SK-N-SH (cell line): Measurements from ENCODE around the gene OR4K1. TPM values are rescaled to one million over a fixed set of nuclear protein-coding genes. Genes with fewer than 3 reads are reported as not detected.

Experiments
- CTCF ChIA-PET: fragments of 300-600, 350-600 bp; formaldehyde crosslinking; extraction: SDS; loops from one replicate; lab custom pipeline; 2021; lab: Yijun Ruan, JAX
- POLR2A ChIA-PET: fragments of 350-600 bp; sonication (Branson Sonifier 250); formaldehyde crosslinking; extraction: SDS; loops from one replicate; lab custom pipeline; 2020; ENCODE audit warnings: antibody characterized with exemption, inconsistent platforms; lab: Yijun Ruan, JAX
- DNase-seq: peaks from one replicate; pipeline ENCODE4 v3.0.0; 2012
- H2AFZ ChIP-seq: fragments of 200-600 bp; sonication (generic); 2 replicates; pipeline ENCODE4 v1.8.1; 2016; ENCODE audit warnings: antibody characterized with exemption, mild to moderate bottlenecking, low read depth
- H3F3A ChIP-seq: fragments of 200-600 bp; sonication (generic); replicated peaks from 2 replicates; pipeline ENCODE3; 2016; ENCODE audit warnings: antibody characterized with exemption, mild to moderate bottlenecking; ENCODE audit not compliant: insufficient read depth
- H3K27ac ChIP-seq, 2 experiments: fragments of 200-500 bp in 1 of 2; fragments of 200-600 bp in 1 of 2; sonication (Bioruptor generic) in 1 of 2; sonication (generic), shearing (Covaris generic) in 1 of 2; 2 replicates each; pipeline versions ENCODE4 v1.5.1 to v1.6.1; 2014 to 2016; ENCODE audit warnings: low read depth in 2 of 2, inconsistent platforms in 1 of 2, low read length in 1 of 2, mild to moderate bottlenecking in 1 of 2, mixed read lengths in 1 of 2
- H3K27me3 ChIP-seq: fragments of 200-600 bp; sonication (generic), shearing (Covaris generic); 2 replicates; pipeline ENCODE4 v1.6.1; 2016; ENCODE audit warnings: mixed run types; ENCODE audit not compliant: insufficient read depth
- H3K36me3 ChIP-seq, 2 experiments: fragments of 200-500 bp in 1 of 2; fragments of 200-600 bp in 1 of 2; sonication (Bioruptor generic) in 1 of 2; sonication (generic) in 1 of 2; replicated peaks in 1 of 2; 2 replicates each; pipeline versions ENCODE3 to v1.5.1; 2014 to 2016; ENCODE audit warnings: low read length in 1 of 2, mild to moderate bottlenecking in 1 of 2; ENCODE audit not compliant: insufficient read depth in 2 of 2, control insufficient read depth in 1 of 2
- H3K4me1 ChIP-seq, 2 experiments: fragments of 200-500 bp in 1 of 2; fragments of 200-600 bp in 1 of 2; sonication (Bioruptor generic) in 1 of 2; sonication (generic), shearing (Covaris generic) in 1 of 2; 2 replicates each; pipeline versions ENCODE4 v1.5.1 to v1.6.1; 2014 to 2016; ENCODE audit warnings: low read depth in 1 of 2, low read length in 1 of 2, mixed run types in 1 of 2; ENCODE audit not compliant: insufficient read depth in 2 of 2, control insufficient read depth in 1 of 2
- H3K4me2 ChIP-seq: fragments of 200-600 bp; sonication (generic), shearing (Covaris generic); 2 replicates; pipeline ENCODE4 v1.6.1; 2017; ENCODE audit warnings: mixed run types
- H3K4me3 ChIP-seq, 2 experiments: fragments of 200-500 bp in 1 of 2; fragments of 200-600 bp in 1 of 2; sonication (Bioruptor generic) in 1 of 2; sonication (generic), shearing (Covaris generic) in 1 of 2; 2 replicates each; pipeline versions ENCODE4 v1.5.1 to v1.8.1; 2014 to 2016; ENCODE audit warnings: low read depth in 2 of 2, inconsistent platforms in 1 of 2, low read length in 1 of 2, mild to moderate bottlenecking in 1 of 2, mixed read lengths in 1 of 2, moderate library complexity in 1 of 2
- H3K79me2 ChIP-seq: fragments of 200-600 bp; sonication (generic); 2 replicates; pipeline ENCODE4 v1.8.1; 2017; ENCODE audit warnings: mild to moderate bottlenecking; ENCODE audit not compliant: insufficient read depth
- H3K9ac ChIP-seq: fragments of 200-600 bp; sonication (generic); 2 replicates; pipeline ENCODE4 v1.6.1; 2017; ENCODE audit warnings: mixed run types
- H3K9me2 ChIP-seq: fragments of 200-600 bp; sonication (generic); 2 replicates; pipeline ENCODE4 v1.6.1; 2017; ENCODE audit warnings: mixed run types
- H3K9me3 ChIP-seq: fragments of 200-600 bp; sonication (generic); 2 replicates; pipeline ENCODE4 v1.6.1; 2017; ENCODE audit warnings: mixed run types, mild to moderate bottlenecking, moderate library complexity
- H4K20me1 ChIP-seq: fragments of 200-600 bp; sonication (generic); 2 replicates; pipeline ENCODE4 v1.6.1; 2017; ENCODE audit warnings: mild to moderate bottlenecking, mixed run types; ENCODE audit not compliant: insufficient read depth
- CHD2 ChIP-seq: fragments of 150-350 bp; IDR thresholded peaks from 2 replicates; pipeline ENCODE4 v1.6.1; 2018; ENCODE audit warnings: low read length; ENCODE audit not compliant: partially characterized antibody
- CTCF ChIP-seq: fragments of 200-600 bp; sonication (generic); IDR thresholded peaks from 2 replicates; pipeline ENCODE4 v1.6.1; 2017; ENCODE audit warnings: antibody characterized with exemption, mild to moderate bottlenecking, moderate library complexity
- ELF1 ChIP-seq: IDR thresholded peaks from 2 replicates; pipeline ENCODE4 v1.4.0; 2012
- EP300 ChIP-seq, 2 experiments: IDR thresholded peaks; 2 replicates each; pipeline versions ENCODE4 v1.4.0 to v1.6.1; 2012; ENCODE audit warnings: borderline replicate concordance in 1 of 2, low read depth in 1 of 2, low read length in 1 of 2
- FOXJ3 ChIP-seq: sonication (generic); formaldehyde crosslinking; IDR thresholded peaks from 2 replicates; pipeline ENCODE4 v1.5.1; 2020; ENCODE audit warnings: mild to moderate bottlenecking, missing genetic modification reagents
- FOXM1 ChIP-seq: IDR thresholded peaks from 2 replicates; pipeline ENCODE4 v1.4.0; 2012; ENCODE audit warnings: low read depth, mild to moderate bottlenecking
- GATA2 ChIP-seq: sonication (generic); formaldehyde crosslinking; IDR thresholded peaks from 2 replicates; pipeline ENCODE4 v1.5.0; 2020; ENCODE audit warnings: mild to moderate bottlenecking, missing genetic modification reagents
- IRF3 ChIP-seq: fragments of 150-350 bp; IDR thresholded peaks from 2 replicates; pipeline ENCODE4 v1.6.1; 2016; ENCODE audit warnings: mild to moderate bottlenecking, low read depth, low read length
- MEF2A ChIP-seq: IDR thresholded peaks from 2 replicates; pipeline ENCODE4 v1.4.0; 2012; ENCODE audit warnings: low read depth, borderline replicate concordance
- MXI1 ChIP-seq: IDR thresholded peaks from 2 replicates; pipeline ENCODE4 v1.6.1; 2012; ENCODE audit warnings: mild to moderate bottlenecking, low read depth, low read length, improper control_type of control experiment
- NFIC ChIP-seq: IDR thresholded peaks from 2 replicates; pipeline ENCODE4 v1.4.0; 2012; ENCODE audit warnings: borderline replicate concordance
- PBX3 ChIP-seq: IDR thresholded peaks from 2 replicates; pipeline ENCODE4; 2012
- POLR2AphosphoS5 ChIP-seq: IDR thresholded peaks from 2 replicates; pipeline ENCODE4 v1.6.1; 2012; ENCODE audit warnings: low read depth, low read length
- SIN3A ChIP-seq: IDR thresholded peaks from 2 replicates; pipeline ENCODE4 v1.6.1; 2012; ENCODE audit warnings: low read depth, mild to moderate bottlenecking, low read length, moderate library complexity, borderline replicate concordance
- TAF1 ChIP-seq: IDR thresholded peaks from 2 replicates; pipeline ENCODE4 v1.6.1; 2012; ENCODE audit warnings: low read depth, mild to moderate bottlenecking, low read length, moderate library complexity, borderline replicate concordance
- USF1 ChIP-seq: IDR thresholded peaks from 2 replicates; pipeline ENCODE4 v1.4.0; 2012; ENCODE audit warnings: low read depth, borderline replicate concordance
- WGBS: methylation state at CpG from one replicate; pipeline ENCODE4 v1.1.6; 2017; ENCODE audit warnings: low lambda C conversion rate; 5-methylcytosine and 5-hydroxymethylcytosine counted together
- polyA plus RNA-seq, 3 experiments: library from polyadenylated mRNA; depleted of rRNA; stranded (reverse); fragments of >200 nt; gene quantifications; 2 replicates each; pipeline ENCODE4 v1.2.3, GENCODE V29; 2012

The OR4K1 gene
- polyA plus RNA-seq, 1 of the 3 experiments (the other 2 are of a cell fraction), result not detected

- H3K27me3 ChIP-seq, result no peaks in the 10 kb centered on the region
- ChIA-PET POLR2A (no interaction called here), CTCF (no interaction called here)
- no peak overlapping the region for H3K9ac ChIP-seq
- H3K4me2 ChIP-seq, result no peak overlapping the region
- H3K4me3 ChIP-seq, result no peak overlapping the region
- H3F3A ChIP-seq, result no peaks in the 10 kb centered on the region
- no peaks in the 10 kb centered on the region for H4K20me1 ChIP-seq
- no peaks in the 10 kb centered on the region for H3K9me3 ChIP-seq
- TF ChIP-seq NFIC (no peak), PBX3 (no peak), CTCF (no peak), EP300 (IDR thresholded peaks at IDR 0.05; ENCODE audit: borderline replicate concordance in 1 of 2, low read depth in 1 of 2, low read length in 1 of 2) (no peak), POLR2AphosphoS5 (no peak), MEF2A (no peak), GATA2 (no peak), CHD2 (no peak), FOXJ3 (CRISPR knock-in tag) (no peak), USF1 (no peak), FOXM1 (no peak), TAF1 (no peak), ELF1 (no peak), SIN3A (no peak), MXI1 (no peak), IRF3 (no peak)
- TF ChIP-seq, all 33 proteins: peak for 0
- Histone ChIP-seq H2AFZ (no peak overlapping the region), H3K9me2 (no peaks in the 10 kb centered on the region), H3K36me3 (no peaks in the 10 kb centered on the region), H3K27ac (no peak overlapping the region), H3K79me2 (no peaks in the 10 kb centered on the region), H3K4me1 (no peaks in the 10 kb centered on the region)
- no peak for DNase-seq
- WGBS, result under 1% methylated on average over 4 of the region's 4 CpGs
These were observed 12.0 kb upstream of the OR4K1 start for GRCh38 chr14:19918553-19919264.
